NB4 (cell line): ENCODE results near the gene CPEB3.

ENCODE experiments used
- POLR2A ChIP-seq: IDR thresholded peaks from 2 replicates; pipeline ENCODE4 v1.6.1; 2011; ENCODE audit warnings: mild to moderate bottlenecking; ENCODE audit not compliant: insufficient read length; ENCODE audit errors: extremely low read depth
- TF ChIP-seq, protein P1 (sequence below): IDR thresholded peaks from one replicate; pipeline ENCODE4 v1.5.1; 2012; ENCODE audit warnings: low read depth, low read length

DNA sequence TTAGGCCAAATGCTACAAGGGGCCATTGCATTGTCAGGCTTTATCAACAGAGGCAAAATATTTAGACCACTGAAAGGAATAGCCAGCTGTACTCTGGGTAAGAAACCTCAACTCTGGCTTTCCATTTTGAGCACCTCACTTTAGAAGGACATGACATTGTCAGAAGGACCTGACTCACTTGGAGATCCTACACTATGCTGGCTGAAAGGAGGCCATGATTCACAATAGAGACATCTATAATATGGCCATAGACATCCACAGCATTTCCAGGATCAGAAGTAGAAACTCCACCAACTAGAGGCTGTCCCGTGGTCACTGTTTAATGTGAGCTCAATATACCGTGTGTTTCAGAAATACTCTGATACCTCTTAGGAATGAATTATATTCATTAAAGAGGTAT lies 226.4 kb downstream of the CPEB3 start:
- TF ChIP-seq, protein P1, sequence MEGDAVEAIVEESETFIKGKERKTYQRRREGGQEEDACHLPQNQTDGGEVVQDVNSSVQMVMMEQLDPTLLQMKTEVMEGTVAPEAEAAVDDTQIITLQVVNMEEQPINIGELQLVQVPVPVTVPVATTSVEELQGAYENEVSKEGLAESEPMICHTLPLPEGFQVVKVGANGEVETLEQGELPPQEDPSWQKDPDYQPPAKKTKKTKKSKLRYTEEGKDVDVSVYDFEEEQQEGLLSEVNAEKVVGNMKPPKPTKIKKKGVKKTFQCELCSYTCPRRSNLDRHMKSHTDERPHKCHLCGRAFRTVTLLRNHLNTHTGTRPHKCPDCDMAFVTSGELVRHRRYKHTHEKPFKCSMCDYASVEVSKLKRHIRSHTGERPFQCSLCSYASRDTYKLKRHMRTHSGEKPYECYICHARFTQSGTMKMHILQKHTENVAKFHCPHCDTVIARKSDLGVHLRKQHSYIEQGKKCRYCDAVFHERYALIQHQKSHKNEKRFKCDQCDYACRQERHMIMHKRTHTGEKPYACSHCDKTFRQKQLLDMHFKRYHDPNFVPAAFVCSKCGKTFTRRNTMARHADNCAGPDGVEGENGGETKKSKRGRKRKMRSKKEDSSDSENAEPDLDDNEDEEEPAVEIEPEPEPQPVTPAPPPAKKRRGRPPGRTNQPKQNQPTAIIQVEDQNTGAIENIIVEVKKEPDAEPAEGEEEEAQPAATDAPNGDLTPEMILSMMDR: no peak
- no peak for TF ChIP-seq POLR2A
